ENCODE measurements around the gene AADACL4.

- no peak for TF ChIP-seq CTCF (IDR thresholded peaks at IDR 0.05; ENCODE audit: poor library complexity)
- no peak for TF ChIP-seq EZH2phosphoT487 (IDR thresholded peaks at IDR 0.05; ENCODE audit: low read depth, severe bottlenecking, unreplicated experiment)
- no peak for TF ChIP-seq EZH2 (IDR thresholded peaks at IDR 0.05; ENCODE audit: borderline replicate concordance)
Measured at GRCh38 chr1:12613180-12613579, 30.7 kb upstream of the AADACL4 start.

All from hepatocyte (in vitro differentiated cells).